ENCODE results near the gene GALNT2. TPM values are rescaled to one million over a fixed set of nuclear protein-coding genes. Genes with fewer than 3 reads are reported as not detected.

Gene GALNT2
- total and polyA plus RNA-seq, 2 donors (not counting 1 experiment from before 2014, with no cell fraction given), result 19.0 to 184 TPM

GRCh38 chr1:230228236-230228897 lies 161.3 kb downstream of the GALNT2 start:
- Histone ChIP-seq H4K20me1 (ENCODE audit: control insufficient read depth, insufficient read depth, low read length, poor library complexity, severe bottlenecking) (no peaks in the 10 kb centered on the region), H3K9me3 (ENCODE audit: control extremely low read depth in 1 of 3, control insufficient read depth in 2 of 3, insufficient read depth in 1 of 3, low read length in 2 of 3) (no peaks in the 10 kb centered on the region), H3K79me2 (ENCODE audit: control insufficient read depth, insufficient read depth, low read length) (peaks cover 38% of the 10 kb centered on the region), H3K9ac (ENCODE audit: low read length) (no peak overlapping the region), H3K36me3 (replicated peaks in 1 of 2; ENCODE audit: control extremely low read depth in 1 of 2, control insufficient read depth in 1 of 2, extremely low read depth in 1 of 2, insufficient read depth in 2 of 2, low read length in 1 of 2) (no peaks in the 10 kb centered on the region), H3K4me2 (replicated peaks; ENCODE audit: low read depth, low read length, poor library complexity, severe bottlenecking) (no peak overlapping the region), H3K4me3 (ENCODE audit: control extremely low read depth in 1 of 5, extremely low read depth in 1 of 5, insufficient read depth in 1 of 5, low read depth in 2 of 5, low read length in 4 of 5) (no peak overlapping the region), H3K4me1 (ENCODE audit: control insufficient read depth in 2 of 2, insufficient read depth in 2 of 2, low read length in 2 of 2) (peaks cover 18 to 22% of the 10 kb centered on the region in 2 donors), H3K27ac (ENCODE audit: low read length in 2 of 2) (no peak overlapping the region), H3K27me3 (replicated peaks in 1 of 4; ENCODE audit: control extremely low read depth in 1 of 4, control insufficient read depth in 3 of 4, insufficient read depth in 4 of 4, low read length in 3 of 4) (no peaks in the 10 kb centered on the region), H2AFZ (ENCODE audit: insufficient read depth, low read depth, low read length, poor library complexity, severe bottlenecking) (no peak overlapping the region)
- no peak for ATAC-seq (ENCODE audit: low read depth)
- intact Hi-C loops (cut with micrococcal nuclease), result no loop called here
- no peaks in the 10 kb centered on the region for H3K9me3 Mint-ChIP-seq (ENCODE audit: insufficient read depth)
- POLR2A ChIA-PET, result no interaction called here
- no peaks in the 10 kb centered on the region for H3K27me3 Mint-ChIP-seq
- CTCF ChIA-PET, result no interaction called here
- TF ChIP-seq EZH2 (IDR thresholded peaks at IDR 0.05; ENCODE audit: borderline replicate concordance, insufficient read depth, low read depth, low read length, poor library complexity, severe bottlenecking), result no peak
- TF ChIP-seq CTCF (IDR thresholded peaks at IDR 0.05), result no peak
- H3K27ac Mint-ChIP-seq, result no peak overlapping the region
- H3K4me3 Mint-ChIP-seq, result no peak overlapping the region
- H3K4me1 Mint-ChIP-seq, result peaks cover 27% of the 10 kb centered on the region
- WGBS (ENCODE audit: insufficient coverage), result 80% methylated on average over 5 of the region's 9 CpGs
- DNase-seq, result no peak

DNA sequence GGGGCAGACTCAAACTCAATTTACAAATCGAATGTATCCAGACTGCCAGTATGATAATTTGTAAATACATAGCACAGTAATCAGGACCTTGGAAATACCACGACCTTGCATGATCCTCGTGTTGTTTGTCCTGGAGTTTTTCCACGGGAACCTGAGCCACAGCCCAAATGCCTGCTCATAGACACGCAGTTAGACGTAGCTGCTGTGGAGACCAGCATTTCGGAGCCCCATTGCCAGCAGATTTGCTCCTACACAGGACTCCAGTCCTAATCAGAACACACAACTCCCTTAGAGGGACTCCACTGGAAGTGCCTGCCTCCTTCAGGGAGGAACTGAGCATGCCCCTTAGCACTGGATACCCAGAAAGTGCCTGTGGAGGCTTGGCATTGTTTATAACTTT lies 163.2 kb downstream of the GALNT2 start:
- CTCF ChIA-PET, result no interaction called here

More for the DNA sequence above, 163.2 kb downstream of the GALNT2 start:
- ATAC-seq (ENCODE audit: low read depth) (no peak), DNase-seq (no peak)
- H3K9me3 Mint-ChIP-seq (ENCODE audit: insufficient read depth), result no peaks in the 10 kb centered on the region
- no peaks in the 10 kb centered on the region for H3K27me3 Mint-ChIP-seq
- H3K36me3 ChIP-seq (replicated peaks in 1 of 2; ENCODE audit: control extremely low read depth in 1 of 2, control insufficient read depth in 1 of 2, extremely low read depth in 1 of 2, insufficient read depth in 2 of 2, low read length in 1 of 2), result no peaks in the 10 kb centered on the region
- TF ChIP-seq CTCF (IDR thresholded peaks at IDR 0.05) (no peak), EZH2 (IDR thresholded peaks at IDR 0.05; ENCODE audit: borderline replicate concordance, insufficient read depth, low read depth, low read length, poor library complexity, severe bottlenecking) (no peak)
- no peak overlapping the region for H3K4me3 ChIP-seq (ENCODE audit: control extremely low read depth in 1 of 5, extremely low read depth in 1 of 5, insufficient read depth in 1 of 5, low read depth in 2 of 5, low read length in 4 of 5)
- POLR2A ChIA-PET, result no interaction called here
- WGBS (ENCODE audit: insufficient coverage), result 98% methylated on average over 5 of the region's 7 CpGs
- peaks cover 25% of the 10 kb centered on the region for H3K4me1 Mint-ChIP-seq
- peaks cover 20% of the 10 kb centered on the region for H3K79me2 ChIP-seq (ENCODE audit: control insufficient read depth, insufficient read depth, low read length)
- H3K4me1 ChIP-seq (ENCODE audit: control insufficient read depth in 2 of 2, insufficient read depth in 2 of 2, low read length in 2 of 2), result peaks cover 18 to 22% of the 10 kb centered on the region in 2 donors
- no peaks in the 10 kb centered on the region for H3K9me3 ChIP-seq (ENCODE audit: control extremely low read depth in 1 of 3, control insufficient read depth in 2 of 3, insufficient read depth in 1 of 3, low read length in 2 of 3)
- no peak overlapping the region for H3K4me2 ChIP-seq (replicated peaks; ENCODE audit: low read depth, low read length, poor library complexity, severe bottlenecking)
- no peak overlapping the region for H3K27ac Mint-ChIP-seq
- no peak overlapping the region for H2AFZ ChIP-seq (ENCODE audit: insufficient read depth, low read depth, low read length, poor library complexity, severe bottlenecking)
- no peak overlapping the region for H3K27ac ChIP-seq (ENCODE audit: low read length in 2 of 2)
- H3K27me3 ChIP-seq (replicated peaks in 1 of 4; ENCODE audit: control extremely low read depth in 1 of 4, control insufficient read depth in 3 of 4, insufficient read depth in 4 of 4, low read length in 3 of 4), result no peaks in the 10 kb centered on the region
- no peak overlapping the region for H3K9ac ChIP-seq (ENCODE audit: low read length)
- intact Hi-C loops (cut with micrococcal nuclease), result no loop called here
- H3K4me3 Mint-ChIP-seq, result no peak overlapping the region
- no peaks in the 10 kb centered on the region for H4K20me1 ChIP-seq (ENCODE audit: control insufficient read depth, insufficient read depth, low read length, poor library complexity, severe bottlenecking)
